GM18517 (cell line): ENCODE results near the gene PKD2L2.
"Not testable (repeated sequence)": the region's sequence is repeated elsewhere in the genome, so short reads cannot be mapped to it uniquely, and the experiment has no call there.

Experiments
- ATAC-seq: cut with Tn5 transposase; IDR thresholded peaks from one replicate; pipeline ENCODE4 v1.9.1; 2021; ENCODE audit warnings: mild to moderate bottlenecking, moderate library complexity; ENCODE audit not compliant: unreplicated experiment

PKD2L2 gene

GRCh38 chr5:137945825-137946224 lies 56.6 kb downstream of the PKD2L2 start:
- no peak for ATAC-seq

GRCh38 chr5:137954131-137954879 lies 65.0 kb downstream of the PKD2L2 start:
- ATAC-seq: no peak

GRCh38 chr5:137957948-137958347 lies 68.7 kb downstream of the PKD2L2 start:
- ATAC-seq: no peak

- ATAC-seq: no peak
These were observed 70.2 kb downstream of the PKD2L2 start for GRCh38 chr5:137959488-137959887.

- ATAC-seq: no peak
These were observed 70.9 kb downstream of the PKD2L2 start for GRCh38 chr5:137960141-137960540.

- no peak for ATAC-seq
These were observed 71.6 kb downstream of the PKD2L2 start for GRCh38 chr5:137960819-137961218.

GRCh38 chr5:137970384-137970783 lies 81.1 kb downstream of the PKD2L2 start:
- not testable (repeated sequence) for ATAC-seq

- no peak for ATAC-seq
These were observed 86.0 kb downstream of the PKD2L2 start for GRCh38 chr5:137975208-137975607.

GRCh38 chr5:137989419-137989818 lies 100.2 kb downstream of the PKD2L2 start:
- no peak for ATAC-seq
